Hepatocyte (in vitro differentiated cells): ENCODE measurements around the gene ACD.

ENCODE experiments used
- EZH2 ChIP-seq: fragments of 200-600 bp; sonication (generic); IDR thresholded peaks from 2 replicates; pipeline ENCODE4 v1.6.1; 2016; ENCODE audit warnings: antibody characterized with exemption, mild to moderate bottlenecking, borderline replicate concordance
- EZH2phosphoT487 ChIP-seq: fragments of 200-600 bp; sonication (generic); IDR thresholded peaks from one replicate; pipeline ENCODE4 v1.6.1; 2018; ENCODE audit warnings: antibody characterized with exemption, mild to moderate bottlenecking, low read depth, moderate library complexity; ENCODE audit not compliant: unreplicated experiment, severe bottlenecking
- TF ChIP-seq, protein P1 (sequence below): fragments of 200-600 bp; sonication (generic); IDR thresholded peaks from 2 replicates; pipeline ENCODE4 v1.5.1; 2016; ENCODE audit warnings: antibody characterized with exemption, mild to moderate bottlenecking; ENCODE audit not compliant: poor library complexity

DNA sequence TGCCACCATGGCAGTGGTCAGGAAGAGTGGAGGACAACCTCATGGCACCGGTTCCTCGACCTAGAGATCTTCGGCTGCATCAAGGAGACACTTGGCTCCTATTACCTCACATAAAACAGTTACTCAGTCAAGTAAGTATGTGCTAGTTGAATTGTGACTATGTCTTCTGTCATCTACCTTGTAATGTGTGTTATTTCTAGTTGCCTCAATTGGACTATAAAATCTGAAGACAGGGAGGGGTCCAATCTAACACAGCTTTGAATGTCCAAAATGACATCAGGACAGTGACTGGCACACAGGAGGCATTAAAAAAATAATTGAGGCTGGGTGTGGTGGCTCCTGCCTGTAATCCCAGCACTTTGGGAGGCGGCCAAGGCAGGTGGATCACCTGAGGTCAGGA is 23.7 kb upstream of the ACD start:
- TF ChIP-seq, protein P1, sequence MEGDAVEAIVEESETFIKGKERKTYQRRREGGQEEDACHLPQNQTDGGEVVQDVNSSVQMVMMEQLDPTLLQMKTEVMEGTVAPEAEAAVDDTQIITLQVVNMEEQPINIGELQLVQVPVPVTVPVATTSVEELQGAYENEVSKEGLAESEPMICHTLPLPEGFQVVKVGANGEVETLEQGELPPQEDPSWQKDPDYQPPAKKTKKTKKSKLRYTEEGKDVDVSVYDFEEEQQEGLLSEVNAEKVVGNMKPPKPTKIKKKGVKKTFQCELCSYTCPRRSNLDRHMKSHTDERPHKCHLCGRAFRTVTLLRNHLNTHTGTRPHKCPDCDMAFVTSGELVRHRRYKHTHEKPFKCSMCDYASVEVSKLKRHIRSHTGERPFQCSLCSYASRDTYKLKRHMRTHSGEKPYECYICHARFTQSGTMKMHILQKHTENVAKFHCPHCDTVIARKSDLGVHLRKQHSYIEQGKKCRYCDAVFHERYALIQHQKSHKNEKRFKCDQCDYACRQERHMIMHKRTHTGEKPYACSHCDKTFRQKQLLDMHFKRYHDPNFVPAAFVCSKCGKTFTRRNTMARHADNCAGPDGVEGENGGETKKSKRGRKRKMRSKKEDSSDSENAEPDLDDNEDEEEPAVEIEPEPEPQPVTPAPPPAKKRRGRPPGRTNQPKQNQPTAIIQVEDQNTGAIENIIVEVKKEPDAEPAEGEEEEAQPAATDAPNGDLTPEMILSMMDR = no peak
- TF ChIP-seq EZH2 = no peak
- TF ChIP-seq EZH2phosphoT487 = no peak
